ENCODE results near the gene GABPB2. TPM values are rescaled to one million over a fixed set of nuclear protein-coding genes. Genes with fewer than 3 reads are reported as not detected.

GABPB2 gene
- polyA plus RNA-seq, 2 of the 4 experiments (the other 2 are of a cell fraction) = 2.4 to 9.9 TPM

GRCh38 chr1:151043163-151043562, 27.4 kb upstream of the GABPB2 start:
- POLR2A ChIA-PET = interaction anchor here (0.6 kb wide), 1 partner anchor 287 kb away, joined by 4 read pairs; no protein-coding TSS in a partner anchor
- H3K4me2 ChIP-seq = no peak overlapping the region
- no peak for FAIRE-seq
- H3K4me1 ChIP-seq = peaks cover 5% of the 10 kb centered on the region; the same call in 1 of the 3 replicates
- no peak for TF ChIP-seq USF2 (IDR thresholded peaks at IDR 0.05)
- TF ChIP-seq BCL3 (IDR thresholded peaks at IDR 0.05) = no peak
- no peak for TF ChIP-seq HES2 (IDR thresholded peaks at IDR 0.05)
- no peak for TF ChIP-seq JUN (IDR thresholded peaks at IDR 0.05)
- no peak for TF ChIP-seq HEYL (CRISPR knock-in tag; IDR thresholded peaks at IDR 0.05)
- TF ChIP-seq MAX (IDR thresholded peaks at IDR 0.05) = no peak
- no peak for TF ChIP-seq HOXA7 (CRISPR knock-in tag; IDR thresholded peaks at IDR 0.05)
- TF ChIP-seq EP300 (IDR thresholded peaks at IDR 0.05) = no peak
- TF ChIP-seq CEBPB (IDR thresholded peaks at IDR 0.05) = no peak
- no peak for TF ChIP-seq KDM1A (IDR thresholded peaks at IDR 0.05; ENCODE audit: low read depth)
- TF ChIP-seq ELK1 (IDR thresholded peaks at IDR 0.05; ENCODE audit: low read depth, low read length) = no peak
- no peak for TF ChIP-seq REST (IDR thresholded peaks at IDR 0.05)
- no peak for TF ChIP-seq CBX8 (IDR thresholded peaks at IDR 0.05)
- TF ChIP-seq HMGXB4 (CRISPR knock-in tag; IDR thresholded peaks at IDR 0.05; ENCODE audit: borderline replicate concordance) = no peak
- no peak for TF ChIP-seq RCOR1 (IDR thresholded peaks at IDR 0.05; ENCODE audit: low read depth, low read length)
- TF ChIP-seq RARB (CRISPR knock-in tag; IDR thresholded peaks at IDR 0.05) = no peak
- no peak for TF ChIP-seq E2F6 (IDR thresholded peaks at IDR 0.05; ENCODE audit: borderline replicate concordance, low read depth)
- TF ChIP-seq CTCF (IDR thresholded peaks at IDR 0.05) = no peak
- no peak for TF ChIP-seq FOSB (CRISPR knock-in tag; IDR thresholded peaks at IDR 0.05)
- no peak for TF ChIP-seq ESRRA (IDR thresholded peaks at IDR 0.05; ENCODE audit: borderline replicate concordance, low read length)
- no peak for DNase-seq (ENCODE audit: low read depth in 1 of 2, low spot score in 1 of 2)
- ATAC-seq = no peak
- no peak overlapping the region for H3K27ac ChIP-seq
- no peaks in the 10 kb centered on the region for H3K9me3 ChIP-seq
- 93% methylated on average over 1 of the region's 1 CpG for WGBS (ENCODE audit: missing lambda C conversion rate)
- CTCF ChIA-PET = interaction anchor here (0.7 to 2.8 kb wide), 6 partner anchors 16 to 212 kb away, joined by 3 to 14 read pairs (median 3); partner anchors contain the start of genes CDC42SE1 and MLLT11
- no peak overlapping the region for H3K4me3 ChIP-seq

All from A549 (cell line).